ENCODE measurements around the gene PDE4D.
"Not testable (repeated sequence)": the region's sequence is repeated elsewhere in the genome, so short reads cannot be mapped to it uniquely, and the experiment has no call there.

Gene PDE4D

GRCh38 chr5:59600998-59601397 lies 292.5 kb downstream of the PDE4D start:
- no peak for DNase-seq

- DNase-seq, result no peak
Measured at GRCh38 chr5:59600153-59600552, 293.4 kb downstream of the PDE4D start.

- no peak for DNase-seq
Measured at GRCh38 chr5:59599729-59600128, 293.8 kb downstream of the PDE4D start.

- no peak for DNase-seq
Measured at GRCh38 chr5:59598547-59598874, 295.0 kb downstream of the PDE4D start.

- DNase-seq, result no peak
Measured at GRCh38 chr5:59597690-59598546, 295.6 kb downstream of the PDE4D start.

GRCh38 chr5:59596586-59597350 lies 296.8 kb downstream of the PDE4D start:
- no peak for DNase-seq

- not testable (repeated sequence) for DNase-seq
Measured at GRCh38 chr5:59594118-59594517, 299.4 kb downstream of the PDE4D start.

GRCh38 chr5:59593439-59594007 lies 300.0 kb downstream of the PDE4D start:
- no peak for DNase-seq

GRCh38 chr5:59592101-59592500 lies 301.4 kb downstream of the PDE4D start:
- no peak for DNase-seq

- no peak for DNase-seq
Measured at GRCh38 chr5:59591162-59591561, 302.4 kb downstream of the PDE4D start.

GRCh38 chr5:59588922-59589321 lies 304.6 kb downstream of the PDE4D start:
- DNase-seq, result no peak

- DNase-seq, result no peak
Measured at GRCh38 chr5:59587489-59588337, 305.8 kb downstream of the PDE4D start.

GRCh38 chr5:59586841-59587240 lies 306.7 kb downstream of the PDE4D start:
- DNase-seq, result no peak

GRCh38 chr5:59584858-59585846 lies 308.4 kb downstream of the PDE4D start:
- no peak for DNase-seq

GRCh38 chr5:59583810-59584562 lies 309.5 kb downstream of the PDE4D start:
- DNase-seq, result no peak

- DNase-seq, result no peak
Measured at GRCh38 chr5:59583151-59583809, 310.2 kb downstream of the PDE4D start.

GRCh38 chr5:59582746-59583145 lies 310.8 kb downstream of the PDE4D start:
- no peak for DNase-seq

GRCh38 chr5:59579824-59580167 lies 313.7 kb downstream of the PDE4D start:
- no peak for DNase-seq

GRCh38 chr5:59579101-59579823 lies 314.3 kb downstream of the PDE4D start:
- no peak for DNase-seq

GRCh38 chr5:59577485-59577884 lies 316.0 kb downstream of the PDE4D start:
- DNase-seq, result no peak

All from central memory CD4-positive, alpha-beta T cell (primary cell).